DOHH2 (cell line): ENCODE measurements around the gene SEC31B.

Source experiments
- EZH2phosphoT487 ChIP-seq: fragments of 200-600 bp; sonication (generic); IDR thresholded peaks from 2 replicates; pipeline ENCODE4 v1.6.1; 2017; ENCODE audit warnings: borderline replicate concordance, mild to moderate bottlenecking, antibody characterized with exemption, low read length, moderate library complexity, mixed read lengths
- TF ChIP-seq, protein P1 (sequence below): fragments of 200-600 bp; sonication (generic); IDR thresholded peaks from one replicate; pipeline ENCODE4 v1.5.1; 2014; ENCODE audit warnings: antibody characterized with exemption, mild to moderate bottlenecking, low read depth, low read length; ENCODE audit not compliant: poor library complexity, severe bottlenecking

- TF ChIP-seq, protein P1, sequence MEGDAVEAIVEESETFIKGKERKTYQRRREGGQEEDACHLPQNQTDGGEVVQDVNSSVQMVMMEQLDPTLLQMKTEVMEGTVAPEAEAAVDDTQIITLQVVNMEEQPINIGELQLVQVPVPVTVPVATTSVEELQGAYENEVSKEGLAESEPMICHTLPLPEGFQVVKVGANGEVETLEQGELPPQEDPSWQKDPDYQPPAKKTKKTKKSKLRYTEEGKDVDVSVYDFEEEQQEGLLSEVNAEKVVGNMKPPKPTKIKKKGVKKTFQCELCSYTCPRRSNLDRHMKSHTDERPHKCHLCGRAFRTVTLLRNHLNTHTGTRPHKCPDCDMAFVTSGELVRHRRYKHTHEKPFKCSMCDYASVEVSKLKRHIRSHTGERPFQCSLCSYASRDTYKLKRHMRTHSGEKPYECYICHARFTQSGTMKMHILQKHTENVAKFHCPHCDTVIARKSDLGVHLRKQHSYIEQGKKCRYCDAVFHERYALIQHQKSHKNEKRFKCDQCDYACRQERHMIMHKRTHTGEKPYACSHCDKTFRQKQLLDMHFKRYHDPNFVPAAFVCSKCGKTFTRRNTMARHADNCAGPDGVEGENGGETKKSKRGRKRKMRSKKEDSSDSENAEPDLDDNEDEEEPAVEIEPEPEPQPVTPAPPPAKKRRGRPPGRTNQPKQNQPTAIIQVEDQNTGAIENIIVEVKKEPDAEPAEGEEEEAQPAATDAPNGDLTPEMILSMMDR = no peak
- TF ChIP-seq EZH2phosphoT487 = no peak
Observed at GRCh38 chr10:100468978-100469377, 50.7 kb downstream of the SEC31B start.
